GM18505 (cell line): ENCODE data around the gene MLH1.
"Not testable (repeated sequence)": the region's sequence is repeated elsewhere in the genome, so short reads cannot be mapped to it uniquely, and the experiment has no call there.

ENCODE experiments used
- ATAC-seq: cut with Tn5 transposase; IDR thresholded peaks from one replicate; pipeline ENCODE4 v1.9.1; 2021; ENCODE audit not compliant: unreplicated experiment
- POLR2A ChIP-seq: IDR thresholded peaks from 4 replicates; pipeline ENCODE4 v1.6.1; 2011; ENCODE audit warnings: borderline replicate concordance; ENCODE audit not compliant: insufficient read depth, insufficient read length; ENCODE audit errors: extremely low read depth

The MLH1 gene

GRCh38 chr3:36993326-36994283, at the start of gene MLH1:
MLH1 (plus strand) TSS chr3:36993518; CDS start chr3:36993548, 30 bp downstream.
- ATAC-seq, result peak; percentile 92
- peak; percentile 89 for TF ChIP-seq POLR2A

GRCh38 chr3:36943601-36944000, 49.7 kb upstream of the MLH1 start:
- no peak for ATAC-seq
- no peak for TF ChIP-seq POLR2A

- no peak for TF ChIP-seq POLR2A
- ATAC-seq, result peak; percentile 56
These were observed 49.2 kb upstream of the MLH1 start for GRCh38 chr3:36944012-36944640.

- ATAC-seq, result peak; percentile 62
- TF ChIP-seq POLR2A, result no peak
These were observed 48.6 kb upstream of the MLH1 start, which contains the start of gene TRANK1 for GRCh38 chr3:36944641-36945270. TRANK1 (minus strand) TSS chr3:36945054; CDS start chr3:36944809, 245 bp downstream.

- ATAC-seq, result no peak
- TF ChIP-seq POLR2A, result no peak
These were observed 47.9 kb upstream of the MLH1 start for GRCh38 chr3:36945333-36945980.

DNA sequence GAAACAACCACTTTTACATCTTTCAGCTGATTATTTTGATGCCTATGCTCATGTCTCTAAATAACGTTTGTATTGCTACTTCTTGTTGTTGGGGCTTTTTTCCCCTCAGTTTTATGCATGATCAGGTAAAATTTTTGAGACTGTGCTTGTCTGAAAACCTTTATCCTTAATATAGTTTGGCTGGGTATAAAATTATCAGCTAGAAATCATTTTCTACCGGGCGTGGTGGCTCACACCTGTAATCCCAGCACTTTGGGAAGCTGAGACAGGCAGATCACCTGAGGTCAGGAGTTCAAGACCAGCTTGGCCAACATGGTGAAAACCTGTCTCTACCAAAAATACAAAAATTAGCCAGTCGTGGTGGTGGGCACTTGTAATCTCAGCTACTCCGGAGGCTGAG, 45.5 kb upstream of the MLH1 start:
- not testable (repeated sequence) for ATAC-seq

DNA sequence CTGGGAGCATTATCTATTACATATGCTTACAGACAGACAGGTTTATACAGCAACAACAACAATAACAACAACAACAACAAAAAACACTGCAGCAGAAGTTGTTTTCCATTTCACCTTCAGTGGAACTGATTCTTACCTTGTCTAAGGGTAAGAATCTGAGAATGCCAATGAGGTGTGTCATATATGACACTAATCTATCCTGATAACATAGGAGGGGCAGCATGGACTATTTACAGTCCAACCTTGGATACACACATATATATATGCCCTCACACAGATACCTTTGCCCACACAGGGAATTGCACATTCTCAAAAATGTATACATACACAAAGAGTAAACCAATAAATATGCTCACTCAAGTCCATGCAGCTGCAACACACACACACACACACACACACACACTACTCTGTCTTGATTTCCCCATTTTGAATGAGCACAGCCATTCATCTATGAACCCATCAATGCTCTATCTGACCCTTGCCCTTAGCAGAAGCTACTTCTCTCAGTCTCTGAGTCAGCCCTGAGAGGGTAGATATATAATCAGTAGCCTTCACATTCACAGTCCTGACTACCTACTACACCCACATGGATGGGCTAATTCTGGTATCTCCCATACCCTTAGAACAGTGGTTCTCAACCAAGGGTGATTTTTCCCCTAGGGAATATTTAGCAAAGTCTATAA, 38.7 kb upstream of the MLH1 start:
- ATAC-seq, result no peak
- no peak for TF ChIP-seq POLR2A

- ATAC-seq, result no peak
- no peak for TF ChIP-seq POLR2A
These were observed 37.2 kb upstream of the MLH1 start for GRCh38 chr3:36956155-36956554.

GRCh38 chr3:36957063-36957462, 36.3 kb upstream of the MLH1 start:
- ATAC-seq, result no peak
- no peak for TF ChIP-seq POLR2A

- no peak for ATAC-seq
- TF ChIP-seq POLR2A, result no peak
These were observed 35.2 kb upstream of the MLH1 start for GRCh38 chr3:36957862-36958686.

DNA sequence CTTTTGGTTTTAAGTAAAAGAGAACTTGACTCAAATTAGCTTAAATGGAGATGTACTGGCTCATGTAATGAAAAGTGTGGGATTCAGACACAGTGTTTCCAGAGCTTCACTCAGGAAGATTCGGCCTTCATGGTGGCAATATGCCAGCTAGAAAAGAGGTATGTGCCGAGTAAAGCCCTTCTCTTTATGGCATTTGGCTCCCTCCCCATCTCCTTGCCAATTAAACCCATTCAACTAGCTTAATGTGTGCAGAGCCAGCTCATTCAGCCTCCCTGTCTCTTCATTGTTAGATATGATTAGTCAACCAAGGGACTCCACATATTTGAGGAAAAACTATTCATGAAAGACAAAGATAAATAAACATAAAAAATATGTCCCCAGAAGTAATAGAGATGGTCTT, 33.5 kb upstream of the MLH1 start:
- no peak for TF ChIP-seq POLR2A
- no peak for ATAC-seq

DNA sequence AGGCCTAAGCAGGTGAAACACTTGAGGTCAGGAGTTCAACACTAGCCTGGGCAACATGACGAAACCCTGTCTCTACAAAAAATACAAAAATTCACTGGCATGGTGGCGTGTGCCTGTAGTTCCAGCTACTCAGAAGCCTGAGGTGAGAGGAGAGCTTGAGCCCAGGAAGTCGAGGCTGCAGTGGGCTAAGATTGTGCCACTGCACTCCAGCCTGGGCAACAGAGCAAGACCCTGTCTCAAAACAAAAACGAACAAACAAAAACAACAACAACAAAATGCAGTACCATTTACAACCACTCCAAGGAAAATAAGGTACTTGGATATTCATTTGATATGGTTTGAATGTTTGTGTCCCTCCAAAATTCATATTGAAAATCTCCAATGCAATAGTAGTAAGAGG, 32.8 kb upstream of the MLH1 start:
- no peak for TF ChIP-seq POLR2A
- no peak for ATAC-seq

- ATAC-seq, result not testable (repeated sequence)
These were observed 30.3 kb upstream of the MLH1 start for GRCh38 chr3:36963008-36963407.
